HEK293T (cell line): ENCODE results near the gene PITRM1.

Experiments used
- BHLHE40 ChIP-seq: fragments of 450-650 bp; IDR thresholded peaks from 2 replicates; pipeline ENCODE4 v1.6.1; 2016; ENCODE audit warnings: mild to moderate bottlenecking, moderate library complexity, borderline replicate concordance
- FOXK2 ChIP-seq: fragments of 450-650 bp; IDR thresholded peaks from 2 replicates; pipeline ENCODE4 v1.6.1; 2016; ENCODE audit warnings: mild to moderate bottlenecking
- SP1 ChIP-seq: fragments of 450-650 bp; IDR thresholded peaks from 2 replicates; pipeline ENCODE4 v1.6.1; 2017
- ZNF384 ChIP-seq: fragments of 450-650 bp; IDR thresholded peaks from 2 replicates; pipeline ENCODE4 v1.6.1; 2016

DNA sequence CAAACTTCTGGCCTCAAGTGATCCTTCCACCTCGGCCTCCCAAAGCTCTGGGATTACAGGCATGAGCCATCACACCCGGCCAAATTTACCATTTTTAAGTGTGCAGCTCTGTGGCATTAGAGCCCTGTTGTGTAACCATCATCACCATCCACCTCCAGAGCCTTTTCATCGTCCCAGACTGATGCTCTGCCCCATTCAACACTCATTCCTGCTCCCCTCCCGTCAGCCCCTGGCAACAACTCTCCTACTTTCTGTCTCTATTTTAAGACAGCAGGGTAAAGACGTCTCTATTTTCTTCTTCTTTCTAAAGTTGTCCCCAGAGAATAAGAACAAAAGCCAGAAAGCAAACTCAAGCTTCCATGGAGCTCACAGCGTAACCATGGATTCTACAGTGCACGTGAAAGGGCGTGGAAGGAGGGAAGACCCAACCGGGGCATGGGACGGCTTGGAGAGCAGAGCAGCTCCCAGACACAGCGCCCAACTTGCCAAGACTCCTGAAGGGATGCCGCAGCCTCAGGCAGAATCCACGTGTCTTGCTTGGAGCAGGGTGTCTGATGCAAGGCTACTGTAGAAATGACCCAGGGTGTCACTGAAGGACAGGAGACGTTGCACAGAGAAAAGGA, 42.7 kb upstream of the PITRM1 start:
- no peak for TF ChIP-seq ZNF384
- no peak for TF ChIP-seq BHLHE40
- TF ChIP-seq FOXK2 = no peak
- no peak for TF ChIP-seq SP1
